ENCODE data around the gene TBC1D32.
"Not testable (repeated sequence)": the region's sequence is repeated elsewhere in the genome, so short reads cannot be mapped to it uniquely, and the experiment has no call there.

Gene TBC1D32

GRCh38 chr6:121333196-121333595 lies 1.1 kb downstream of the TBC1D32 start:
- DNase-seq (ENCODE audit: low read depth), result no peak

- no peak for DNase-seq (ENCODE audit: low read depth)
Observed at GRCh38 chr6:121330516-121330915, 3.8 kb downstream of the TBC1D32 start.

- DNase-seq (ENCODE audit: low read depth), result no peak
Observed at GRCh38 chr6:121321282-121321681, 13.0 kb downstream of the TBC1D32 start.

- DNase-seq (ENCODE audit: low read depth), result no peak
Observed at GRCh38 chr6:121319603-121320002, 14.7 kb downstream of the TBC1D32 start.

GRCh38 chr6:121319112-121319553 lies 15.1 kb downstream of the TBC1D32 start:
- DNase-seq (ENCODE audit: low read depth), result no peak

- no peak for DNase-seq (ENCODE audit: low read depth)
Observed at GRCh38 chr6:121314381-121315112, 19.7 kb downstream of the TBC1D32 start.

GRCh38 chr6:121311814-121312213 lies 22.5 kb downstream of the TBC1D32 start:
- DNase-seq (ENCODE audit: low read depth), result not testable (repeated sequence)

GRCh38 chr6:121310495-121310894 lies 23.8 kb downstream of the TBC1D32 start:
- DNase-seq (ENCODE audit: low read depth), result no peak

- no peak for DNase-seq (ENCODE audit: low read depth)
Observed at GRCh38 chr6:121309768-121310469, 24.4 kb downstream of the TBC1D32 start.

GRCh38 chr6:121305957-121306607 lies 28.2 kb downstream of the TBC1D32 start:
- DNase-seq (ENCODE audit: low read depth), result no peak

GRCh38 chr6:121302882-121303281 lies 31.4 kb downstream of the TBC1D32 start:
- DNase-seq (ENCODE audit: low read depth), result no peak

GRCh38 chr6:121301156-121301555 lies 33.1 kb downstream of the TBC1D32 start:
- not testable (repeated sequence) for DNase-seq (ENCODE audit: low read depth)

- no peak for DNase-seq (ENCODE audit: low read depth)
Observed at GRCh38 chr6:121297694-121298093, 36.6 kb downstream of the TBC1D32 start.

- no peak for DNase-seq (ENCODE audit: low read depth)
Observed at GRCh38 chr6:121285041-121285440, 49.2 kb downstream of the TBC1D32 start.

- no peak for DNase-seq (ENCODE audit: low read depth)
Observed at GRCh38 chr6:121274666-121275295, 59.5 kb downstream of the TBC1D32 start.

GRCh38 chr6:121263742-121264141 lies 70.5 kb downstream of the TBC1D32 start:
- DNase-seq (ENCODE audit: low read depth), result no peak

GRCh38 chr6:121260651-121261102 lies 73.6 kb downstream of the TBC1D32 start:
- no peak for DNase-seq (ENCODE audit: low read depth)

- no peak for DNase-seq (ENCODE audit: low read depth)
Observed at GRCh38 chr6:121247386-121247785, 86.9 kb downstream of the TBC1D32 start.

- DNase-seq (ENCODE audit: low read depth), result no peak
Observed at GRCh38 chr6:121242386-121242785, 91.9 kb downstream of the TBC1D32 start.

GRCh38 chr6:121237859-121238258 lies 96.4 kb downstream of the TBC1D32 start:
- no peak for DNase-seq (ENCODE audit: low read depth)

GRCh38 chr6:121236984-121237383 lies 97.3 kb downstream of the TBC1D32 start:
- no peak for DNase-seq (ENCODE audit: low read depth)

GRCh38 chr6:121235386-121235785 lies 98.9 kb downstream of the TBC1D32 start:
- DNase-seq (ENCODE audit: low read depth), result no peak
